OCI-LY3 (cell line): ENCODE measurements around the gene GLP2R.

Experiments used
- H2AFZ ChIP-seq: fragments of 200-600, 300-600 bp; shearing (Covaris generic); 2 replicates; pipeline ENCODE4 v1.6.0; 2014; ENCODE audit warnings: antibody characterized with exemption, low read depth, low read length
- H3K27ac ChIP-seq: fragments of 200-600, 300-600 bp; sonication (generic); 2 replicates; pipeline ENCODE4 v1.5.1; 2014; ENCODE audit warnings: mild to moderate bottlenecking, low read length, moderate library complexity, mixed read lengths
- H3K27me3 ChIP-seq: fragments of 200-600, 300-600 bp; sonication (generic); 2 replicates; pipeline ENCODE4 v1.6.1; 2014; ENCODE audit warnings: low read depth, low read length, mixed read lengths
- H3K36me3 ChIP-seq: fragments of 200-600, 300-600 bp; sonication (generic); replicated peaks from 2 replicates; pipeline ENCODE3; 2014; ENCODE audit warnings: low read depth, low read length, mixed read lengths
- H3K4me1 ChIP-seq: fragments of 300-600, 200-600 bp; sonication (generic); 2 replicates; pipeline ENCODE4 v1.6.1; 2014; ENCODE audit warnings: low read length, mixed read lengths
- H3K4me2 ChIP-seq: fragments of 200-600, 300-600 bp; sonication (generic); 2 replicates; pipeline ENCODE4 v1.6.1; 2014; ENCODE audit warnings: low read length, mixed read lengths
- H3K4me3 ChIP-seq: fragments of 300-600, 200-600 bp; sonication (generic); 2 replicates; pipeline ENCODE4 v1.5.1; 2014; ENCODE audit warnings: antibody characterized with exemption, mild to moderate bottlenecking, low read length, moderate library complexity
- H3K79me2 ChIP-seq: fragments of 300-600, 200-600 bp; shearing (Covaris generic); 2 replicates; pipeline ENCODE4 v1.6.1; 2014; ENCODE audit warnings: mild to moderate bottlenecking, low read length, mixed read lengths
- H3K9ac ChIP-seq: fragments of 300-600, 200-600 bp; shearing (Covaris generic); 2 replicates; pipeline ENCODE4 v1.6.0; 2014; ENCODE audit warnings: mild to moderate bottlenecking, low read length, moderate library complexity
- H3K9me3 ChIP-seq: fragments of 200-600, 300-600 bp; shearing (Covaris generic); 2 replicates; pipeline ENCODE4 v1.6.1; 2014; ENCODE audit warnings: low read length, mixed read lengths; ENCODE audit not compliant: insufficient read depth
- H4K20me1 ChIP-seq: fragments of 200-600, 300-600 bp; sonication (generic); 2 replicates; pipeline ENCODE4 v1.6.1; 2016; ENCODE audit warnings: low read length, mixed read lengths; ENCODE audit not compliant: insufficient read depth
- CTCF ChIP-seq: fragments of 200-600, 300-600 bp; sonication (generic); IDR thresholded peaks from 2 replicates; pipeline ENCODE4 v1.5.1; 2014; ENCODE audit warnings: antibody characterized with exemption, low read length, low read depth
- EZH2phosphoT487 ChIP-seq: fragments of 200-600 bp; shearing (Covaris generic); IDR thresholded peaks from 2 replicates; pipeline ENCODE4 v1.6.1; 2018; ENCODE audit warnings: antibody characterized with exemption, mixed run types, low read depth

The GLP2R gene

GRCh38 chr17:9784544-9784943, 41.2 kb upstream of the GLP2R start:
- Histone ChIP-seq H3K4me2 (no peak overlapping the region), H3K4me1 (no peaks in the 10 kb centered on the region), H3K4me3 (no peak overlapping the region), H4K20me1 (no peaks in the 10 kb centered on the region), H3K27ac (no peak overlapping the region), H3K79me2 (no peaks in the 10 kb centered on the region), H3K27me3 (no peaks in the 10 kb centered on the region; the same call in 1 of the 2 replicates), H3K9me3 (no peaks in the 10 kb centered on the region), H3K9ac (no peak overlapping the region), H3K36me3 (no peaks in the 10 kb centered on the region), H2AFZ (no peak overlapping the region)
- TF ChIP-seq CTCF, result no peak
- TF ChIP-seq EZH2phosphoT487, result no peak

- no peaks in the 10 kb centered on the region; the same call in 1 of the 2 replicates for H3K27me3 ChIP-seq
- no peaks in the 10 kb centered on the region for H3K79me2 ChIP-seq
- H3K4me1 ChIP-seq, result no peaks in the 10 kb centered on the region
- H4K20me1 ChIP-seq, result no peaks in the 10 kb centered on the region
- H3K4me2 ChIP-seq, result no peak overlapping the region
- H3K9me3 ChIP-seq, result no peaks in the 10 kb centered on the region
- no peak overlapping the region for H2AFZ ChIP-seq
- H3K4me3 ChIP-seq, result no peak overlapping the region
- no peak overlapping the region for H3K27ac ChIP-seq
- H3K36me3 ChIP-seq, result no peaks in the 10 kb centered on the region
- no peak overlapping the region for H3K9ac ChIP-seq
- TF ChIP-seq EZH2phosphoT487 (no peak), CTCF (no peak)
Measured at GRCh38 chr17:9788601-9789000, 37.1 kb upstream of the GLP2R start.

GRCh38 chr17:9790316-9790715, 35.4 kb upstream of the GLP2R start:
- no peak overlapping the region for H3K4me3 ChIP-seq
- H3K36me3 ChIP-seq, result no peaks in the 10 kb centered on the region
- H3K9ac ChIP-seq, result no peak overlapping the region
- H3K79me2 ChIP-seq, result no peaks in the 10 kb centered on the region
- no peaks in the 10 kb centered on the region for H3K9me3 ChIP-seq
- no peak overlapping the region for H3K4me2 ChIP-seq
- no peak overlapping the region for H3K27ac ChIP-seq
- no peak for TF ChIP-seq EZH2phosphoT487
- TF ChIP-seq CTCF, result no peak
- H3K4me1 ChIP-seq, result no peaks in the 10 kb centered on the region
- H3K27me3 ChIP-seq, result no peaks in the 10 kb centered on the region; the same call in 1 of the 2 replicates
- H2AFZ ChIP-seq, result no peak overlapping the region
- no peaks in the 10 kb centered on the region for H4K20me1 ChIP-seq

GRCh38 chr17:9790889-9791876, 34.5 kb upstream of the GLP2R start, which contains the start of gene DHRS7C:
DHRS7C (minus strand) TSS chr17:9791592; CDS start chr17:9791284, 308 bp downstream.
- TF ChIP-seq EZH2phosphoT487 (no peak), CTCF (no peak)
- Histone ChIP-seq H3K4me3 (no peak within 1 kb of the TSS), H3K9me3 (no peaks in the 10 kb centered on the region), H3K79me2 (no peaks in the 10 kb centered on the region), H4K20me1 (no peaks in the 10 kb centered on the region), H3K27me3 (no peaks in the 10 kb centered on the region; the same call in 1 of the 2 replicates), H3K9ac (no peak within 1 kb of the TSS), H3K27ac (no peak within 1 kb of the TSS), H3K36me3 (no peaks in the 10 kb centered on the region), H3K4me2 (no peak within 1 kb of the TSS), H2AFZ (no peak within 1 kb of the TSS), H3K4me1 (no peaks in the 10 kb centered on the region)
